B cell (primary cell): ENCODE data around the gene ESYT2. TPM values are rescaled to one million over a fixed set of nuclear protein-coding genes. Genes with fewer than 3 reads are reported as not detected.

Experiments
- ATAC-seq: fragments of 200-7000 bp; cut with Tn5 transposase; one replicate; pipeline ENCODE4 v1.10.0; 2021; ENCODE audit warnings: low read depth, mild to moderate bottlenecking, moderate number of reproducible peaks, moderate library complexity
- CTCF ChIA-PET: fragments of 350-600 bp; sonication (Branson Sonifier 250); formaldehyde crosslinking; loops from one replicate; lab custom pipeline; 2021; ENCODE audit warnings: antibody characterized with exemption, inconsistent platforms; lab: Charles Lee
- POLR2A ChIA-PET: fragments of 350-600 bp; sonication (Branson Sonifier 250); formaldehyde crosslinking; loops from one replicate; lab custom pipeline; 2021; ENCODE audit warnings: antibody characterized with exemption; lab: Charles Lee
- DNase-seq: peaks from one replicate; pipeline ENCODE4 v3.0.0; 2013
- H2AFZ ChIP-seq: 2 replicates; pipeline ENCODE4 v1.6.1; 2012; ENCODE audit warnings: mild to moderate bottlenecking, low read depth, low read length; ENCODE audit not compliant: insufficient read depth, poor library complexity, severe bottlenecking
- H3K27ac ChIP-seq, 2 donors: 1 replicate in 1 of 2; 2 replicates in 1 of 2; pipeline ENCODE4 v1.5.1; 2012 to 2013; ENCODE audit warnings: low read length in 2 of 2, mild to moderate bottlenecking in 2 of 2, moderate library complexity in 1 of 2
- H3K27me3 ChIP-seq, 4 experiments: fragments of 200-600 bp in 1 of 4; sonication (generic) in 1 of 4; replicated peaks in 1 of 4; 1 replicate in 2 of 4; 2 replicates in 2 of 4; pipeline versions ENCODE4 v1.6.1 to v1.7.0; 2013 to 2016; ENCODE audit warnings: low read length in 3 of 4, mild to moderate bottlenecking in 2 of 4, mixed read lengths in 1 of 4, moderate library complexity in 1 of 4; ENCODE audit not compliant: insufficient read depth in 4 of 4, control insufficient read depth in 3 of 4; ENCODE audit errors: control extremely low read depth in 1 of 4
- H3K36me3 ChIP-seq, 2 experiments: replicated peaks in 1 of 2; 1 replicate in 1 of 2; 2 replicates in 1 of 2; pipeline versions ENCODE4 v1.6.1 to v1.7.1; 2013; ENCODE audit warnings: low read length in 1 of 2; ENCODE audit not compliant: insufficient read depth in 2 of 2, control insufficient read depth in 1 of 2; ENCODE audit errors: control extremely low read depth in 1 of 2, extremely low read depth in 1 of 2
- H3K4me1 ChIP-seq, 2 donors: fragments of 200-600 bp in 1 of 2; sonication (generic) in 1 of 2; 1 replicate in 1 of 2; 2 replicates in 1 of 2; pipeline versions ENCODE4 v1.5.1 to v1.6.1; 2013 to 2017; ENCODE audit warnings: low read length in 2 of 2; ENCODE audit not compliant: control insufficient read depth in 2 of 2, insufficient read depth in 2 of 2
- H3K4me2 ChIP-seq: replicated peaks from 2 replicates; pipeline ENCODE3; 2012; ENCODE audit warnings: mild to moderate bottlenecking, low read depth, low read length; ENCODE audit not compliant: poor library complexity, severe bottlenecking
- H3K4me3 ChIP-seq, 5 experiments: fragments of 200-600 bp in 1 of 5; sonication (generic) in 1 of 5; 1 replicate in 3 of 5; 2 replicates in 2 of 5; pipeline versions ENCODE4 v1.5.1 to v1.7.0; 2011 to 2016; ENCODE audit warnings: low read length in 4 of 5, mild to moderate bottlenecking in 4 of 5, low read depth in 2 of 5, control low read depth in 1 of 5, moderate library complexity in 1 of 5; ENCODE audit not compliant: insufficient read depth in 1 of 5; ENCODE audit errors: control extremely low read depth in 1 of 5, extremely low read depth in 1 of 5
- H3K79me2 ChIP-seq: fragments of 200-600 bp; sonication (generic); one replicate; pipeline ENCODE4 v1.6.0; 2016; ENCODE audit warnings: low read length; ENCODE audit not compliant: control insufficient read depth, insufficient read depth
- H3K9ac ChIP-seq: fragments of 200-600 bp; sonication (generic); 2 replicates; pipeline ENCODE4 v1.6.1; 2017; ENCODE audit warnings: mild to moderate bottlenecking, low read length, moderate library complexity
- H3K9me3 ChIP-seq, 3 donors: one replicate each; pipeline versions ENCODE4 v1.6.1 to v1.7.1; 2013; ENCODE audit warnings: low read length in 2 of 3; ENCODE audit not compliant: control insufficient read depth in 2 of 3, insufficient read depth in 1 of 3; ENCODE audit errors: control extremely low read depth in 1 of 3
- H4K20me1 ChIP-seq: 2 replicates; pipeline ENCODE4 v1.6.0; 2012; ENCODE audit warnings: mild to moderate bottlenecking, low read length; ENCODE audit not compliant: insufficient read depth, control insufficient read depth, poor library complexity, severe bottlenecking
- H3K27ac Mint-ChIP-seq: one replicate; pipeline ENCODE4 v1.8.0; 2021; ENCODE audit warnings: mixed read lengths
- H3K27me3 Mint-ChIP-seq: one replicate; pipeline ENCODE4 v1.8.0; 2021; ENCODE audit warnings: mixed read lengths
- H3K4me1 Mint-ChIP-seq: one replicate; pipeline ENCODE4 v1.8.0; 2021; ENCODE audit warnings: mixed read lengths
- H3K4me3 Mint-ChIP-seq: one replicate; pipeline ENCODE4 v1.8.0; 2021; ENCODE audit warnings: mixed read lengths
- H3K9me3 Mint-ChIP-seq: one replicate; pipeline ENCODE4 v1.8.0; 2022; ENCODE audit warnings: mixed read lengths; ENCODE audit not compliant: insufficient read depth
- EZH2 ChIP-seq: IDR thresholded peaks from 2 replicates; pipeline ENCODE4 v1.6.1; 2012; ENCODE audit warnings: borderline replicate concordance, low read depth, mild to moderate bottlenecking, moderate library complexity, low read length; ENCODE audit not compliant: insufficient read depth, poor library complexity, severe bottlenecking
- WGBS: methylation state at CpG from one replicate; pipeline ENCODE4 v1.1.5; 2013; ENCODE audit warnings: missing lambda C conversion rate; ENCODE audit not compliant: insufficient coverage; 5-methylcytosine and 5-hydroxymethylcytosine counted together
- intact Hi-C: fragments of 100-400 bp; cut with micrococcal nuclease; formaldehyde crosslinking; loops from one replicate; pipeline ENCODE4 v1.10.0; 2022
- polyA plus RNA-seq: library from polyadenylated mRNA; depleted of rRNA; stranded (reverse); fragments of >200 nt; gene quantifications from 2 replicates; pipeline ENCODE4 v1.2.3, GENCODE V29; 2012
- total RNA-seq, 2 donors: library from RNA; stranded (reverse); fragments of 120-200 nt in 1 of 2; gene quantifications; 1 replicate in 1 of 2; 2 replicates in 1 of 2; pipeline versions ENCODE4 v1.2.3 to v1.2.4, GENCODE V29; 2013 to 2022
- TF ChIP-seq, protein P1 (sequence below): fragments of 200-600 bp; IDR thresholded peaks from one replicate; pipeline ENCODE4 v1.8.0; 2022; ENCODE audit warnings: antibody characterized with exemption, mild to moderate bottlenecking

Gene ESYT2
- total and polyA plus RNA-seq, 2 donors (not counting 1 experiment from before 2014, with no cell fraction given), result 12.0 to 34.2 TPM

DNA sequence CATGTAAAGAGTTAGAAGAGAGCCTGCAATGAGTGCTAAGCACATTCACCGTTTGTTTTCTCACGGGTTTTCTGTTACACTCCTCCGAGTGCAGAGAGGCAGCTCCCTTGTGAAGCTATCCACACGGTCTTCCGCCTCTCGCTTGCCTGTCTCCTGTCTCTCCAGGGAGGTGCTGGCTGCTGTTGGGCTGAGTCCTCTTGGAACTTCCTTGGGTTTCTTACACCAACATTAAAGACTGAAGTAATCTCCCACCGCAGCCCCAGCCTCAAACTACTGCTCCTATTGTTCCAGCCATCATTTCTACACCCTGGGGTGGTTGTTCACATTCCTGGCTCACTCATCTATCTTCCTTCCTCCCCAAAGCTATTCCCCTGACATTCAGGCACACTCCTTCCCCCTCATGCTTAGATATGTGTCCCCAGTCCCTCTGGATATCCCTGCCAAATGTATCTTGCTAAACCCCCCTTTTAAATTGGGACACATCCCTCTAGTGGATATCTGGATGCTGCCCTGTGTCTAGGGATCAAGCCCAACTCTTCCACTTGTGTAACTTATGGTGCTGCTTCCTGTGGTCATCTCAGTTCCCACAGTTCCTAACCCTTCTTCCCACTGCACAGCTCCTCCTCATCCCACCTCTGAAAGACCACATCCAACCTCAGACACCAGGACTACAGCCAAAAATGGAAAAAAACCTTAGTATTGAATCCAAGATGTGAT lies 14.1 kb downstream of the ESYT2 start:
- Histone ChIP-seq H3K79me2 (peaks cover 83% of the 10 kb centered on the region), H3K36me3 (no peaks in the 10 kb centered on the region), H3K27ac (peak overlapping the region in 1 of 2 donors; percentile 29), H3K9me3 (no peaks in the 10 kb centered on the region), H3K27me3 (no peaks in the 10 kb centered on the region), H3K4me2 (no peak overlapping the region), H4K20me1 (peaks cover 4% of the 10 kb centered on the region), H3K4me3 (no peak overlapping the region), H3K4me1 (peaks cover 42 to 50% of the 10 kb centered on the region in 2 donors), H3K9ac (no peak overlapping the region), H2AFZ (no peak overlapping the region)
- DNase-seq, result no peak
- Mint-ChIP-seq H3K27ac (peak overlapping the region; percentile 50), H3K27me3 (no peaks in the 10 kb centered on the region), H3K4me3 (peak overlapping the region; percentile 15), H3K9me3 (no peaks in the 10 kb centered on the region), H3K4me1 (peaks cover 74% of the 10 kb centered on the region)
- ChIA-PET POLR2A (no interaction called here), CTCF (no interaction called here)
- intact Hi-C loops, result no loop called here
- no peak for ATAC-seq
- 88% methylated on average over 6 of the region's 7 CpGs for WGBS
- TF ChIP-seq, protein P1, sequence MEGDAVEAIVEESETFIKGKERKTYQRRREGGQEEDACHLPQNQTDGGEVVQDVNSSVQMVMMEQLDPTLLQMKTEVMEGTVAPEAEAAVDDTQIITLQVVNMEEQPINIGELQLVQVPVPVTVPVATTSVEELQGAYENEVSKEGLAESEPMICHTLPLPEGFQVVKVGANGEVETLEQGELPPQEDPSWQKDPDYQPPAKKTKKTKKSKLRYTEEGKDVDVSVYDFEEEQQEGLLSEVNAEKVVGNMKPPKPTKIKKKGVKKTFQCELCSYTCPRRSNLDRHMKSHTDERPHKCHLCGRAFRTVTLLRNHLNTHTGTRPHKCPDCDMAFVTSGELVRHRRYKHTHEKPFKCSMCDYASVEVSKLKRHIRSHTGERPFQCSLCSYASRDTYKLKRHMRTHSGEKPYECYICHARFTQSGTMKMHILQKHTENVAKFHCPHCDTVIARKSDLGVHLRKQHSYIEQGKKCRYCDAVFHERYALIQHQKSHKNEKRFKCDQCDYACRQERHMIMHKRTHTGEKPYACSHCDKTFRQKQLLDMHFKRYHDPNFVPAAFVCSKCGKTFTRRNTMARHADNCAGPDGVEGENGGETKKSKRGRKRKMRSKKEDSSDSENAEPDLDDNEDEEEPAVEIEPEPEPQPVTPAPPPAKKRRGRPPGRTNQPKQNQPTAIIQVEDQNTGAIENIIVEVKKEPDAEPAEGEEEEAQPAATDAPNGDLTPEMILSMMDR, result no peak
- TF ChIP-seq EZH2, result no peak

DNA sequence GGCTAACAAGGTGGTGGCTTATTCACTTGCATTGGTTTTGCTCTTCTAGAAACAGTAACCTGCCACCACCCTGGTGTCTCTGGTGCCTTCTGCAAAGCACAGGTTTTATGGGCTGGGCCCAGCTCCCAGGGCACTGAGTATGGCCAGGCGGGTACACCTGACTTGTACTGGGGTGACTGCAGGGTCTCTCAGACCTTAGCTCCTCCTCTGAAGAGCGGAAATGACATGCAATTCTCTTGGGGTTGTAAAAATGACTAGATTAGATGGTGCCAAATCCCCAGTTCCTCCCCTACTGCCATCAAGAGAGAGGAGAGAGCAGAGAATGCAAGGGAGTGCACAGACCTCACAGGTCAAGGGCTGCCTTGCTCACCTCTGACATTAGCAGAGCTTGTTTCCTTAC lies 14.7 kb downstream of the ESYT2 start:
- peak overlapping the region; percentile 15 for H3K4me3 Mint-ChIP-seq
- ATAC-seq (peak; percentile 10), DNase-seq (peak; percentile 70)
- Histone ChIP-seq H4K20me1 (peaks cover 3% of the 10 kb centered on the region), H3K27me3 (no peaks in the 10 kb centered on the region), H3K79me2 (peaks cover 81% of the 10 kb centered on the region), H3K27ac (no peak overlapping the region), H3K4me1 (peaks cover 46 to 53% of the 10 kb centered on the region in 2 donors), H3K36me3 (no peaks in the 10 kb centered on the region), H3K4me3 (no peak overlapping the region), H3K4me2 (no peak overlapping the region), H2AFZ (no peak overlapping the region), H3K9ac (no peak overlapping the region), H3K9me3 (no peaks in the 10 kb centered on the region)
- intact Hi-C loops, result no loop called here
- H3K9me3 Mint-ChIP-seq, result no peaks in the 10 kb centered on the region
- ChIA-PET CTCF (no interaction called here), POLR2A (no interaction called here)
- peak overlapping the region; percentile 50 for H3K27ac Mint-ChIP-seq
- H3K27me3 Mint-ChIP-seq, result no peaks in the 10 kb centered on the region
- WGBS, result 86% methylated on average over 1 of the region's 2 CpGs
- peaks cover 77% of the 10 kb centered on the region for H3K4me1 Mint-ChIP-seq
- TF ChIP-seq, protein P1, result no peak
- no peak for TF ChIP-seq EZH2
